HepG2 (cell line): ENCODE results near the gene ZNF384. TPM values are rescaled to one million over a fixed set of nuclear protein-coding genes. Genes with fewer than 3 reads are reported as not detected.

Experiments
- ASH2L ChIP-seq: fragments of 300-600, 200-600 bp; sonication (generic); IDR thresholded peaks from 2 replicates; pipeline ENCODE4 v1.7.0; 2017; ENCODE audit warnings: low read depth, mild to moderate bottlenecking, moderate library complexity, mixed read lengths, low read length; ENCODE audit not compliant: insufficient read length
- CBX5 ChIP-seq: sonication (generic); formaldehyde crosslinking; IDR thresholded peaks from 2 replicates; pipeline ENCODE4 v1.4.0; 2020; ENCODE audit warnings: missing genetic modification reagents, borderline replicate concordance
- ETS1 ChIP-seq: sonication (generic); formaldehyde crosslinking; IDR thresholded peaks from 2 replicates; pipeline ENCODE4 v1.4.0; 2020; ENCODE audit warnings: missing genetic modification reagents
- HIC2 ChIP-seq: sonication (generic); formaldehyde crosslinking; IDR thresholded peaks from 2 replicates; pipeline ENCODE4 v1.9.0; 2022; ENCODE audit warnings: low read depth, missing genetic modification reagents
- KLF15 ChIP-seq: sonication (generic); formaldehyde crosslinking; IDR thresholded peaks from 2 replicates; pipeline ENCODE4 v1.8.1; 2023; ENCODE audit warnings: borderline replicate concordance, mild to moderate bottlenecking, inconsistent platforms, missing genetic modification reagents, mixed read lengths
- TARDBP ChIP-seq: sonication (generic); formaldehyde crosslinking; IDR thresholded peaks from 2 replicates; pipeline ENCODE4 v1.8.0; 2022; ENCODE audit warnings: mild to moderate bottlenecking, missing genetic modification reagents
- TGIF2 ChIP-seq: IDR thresholded peaks from 2 replicates; pipeline ENCODE4 v1.6.1; 2016; ENCODE audit warnings: control low read depth, missing compliant biosample characterization
- ZBTB3 ChIP-seq: sonication (generic); formaldehyde crosslinking; IDR thresholded peaks from 2 replicates; pipeline ENCODE4 v1.4.0; 2020; ENCODE audit warnings: low read depth, mild to moderate bottlenecking, moderate library complexity, missing genetic modification reagents, borderline replicate concordance
- polyA plus RNA-seq, 8 experiments: library from polyadenylated mRNA; depleted of rRNA in 3 of 8; stranded (reverse) in 7 of 8; unstranded in 1 of 8; fragments of >200 nt; fragmentation: Illumina TruSeq in 4 of 8; extraction: Trizol in 4 of 8; gene quantifications; 2 replicates each; pipeline versions ENCODE4 v1.2.1 to v1.2.3, GENCODE V29; 2011 to 2016; ENCODE audit warnings: low read depth in 4 of 8, missing spikeins in 1 of 8, mixed read lengths in 1 of 8; ENCODE audit not compliant: insufficient read depth in 1 of 8
- total RNA-seq, 5 experiments: library from RNA; depleted of rRNA; stranded (reverse); fragments of >200 nt; fragmentation: Illumina TruSeq; extraction: Trizol; gene quantifications; 2 replicates each; pipeline ENCODE4 v1.2.3, GENCODE V29; 2016; ENCODE audit warnings: low read depth in 1 of 5
- TF ChIP-seq, protein P1 (sequence below): sonication (generic); formaldehyde crosslinking; IDR thresholded peaks from 2 replicates; pipeline ENCODE4 v1.4.0; 2020; ENCODE audit warnings: missing genetic modification reagents, borderline replicate concordance
- TF ChIP-seq, protein P2 (sequence below): sonication (generic); formaldehyde crosslinking; IDR thresholded peaks from 2 replicates; pipeline ENCODE4 v1.4.0; 2020; ENCODE audit warnings: missing genetic modification reagents

ZNF384 gene
- total and polyA plus RNA-seq, 2 of the 13 experiments (the other 11 are each of a cell fraction or from before 2014, with no cell fraction given): 23.6 to 55.3 TPM

DNA sequence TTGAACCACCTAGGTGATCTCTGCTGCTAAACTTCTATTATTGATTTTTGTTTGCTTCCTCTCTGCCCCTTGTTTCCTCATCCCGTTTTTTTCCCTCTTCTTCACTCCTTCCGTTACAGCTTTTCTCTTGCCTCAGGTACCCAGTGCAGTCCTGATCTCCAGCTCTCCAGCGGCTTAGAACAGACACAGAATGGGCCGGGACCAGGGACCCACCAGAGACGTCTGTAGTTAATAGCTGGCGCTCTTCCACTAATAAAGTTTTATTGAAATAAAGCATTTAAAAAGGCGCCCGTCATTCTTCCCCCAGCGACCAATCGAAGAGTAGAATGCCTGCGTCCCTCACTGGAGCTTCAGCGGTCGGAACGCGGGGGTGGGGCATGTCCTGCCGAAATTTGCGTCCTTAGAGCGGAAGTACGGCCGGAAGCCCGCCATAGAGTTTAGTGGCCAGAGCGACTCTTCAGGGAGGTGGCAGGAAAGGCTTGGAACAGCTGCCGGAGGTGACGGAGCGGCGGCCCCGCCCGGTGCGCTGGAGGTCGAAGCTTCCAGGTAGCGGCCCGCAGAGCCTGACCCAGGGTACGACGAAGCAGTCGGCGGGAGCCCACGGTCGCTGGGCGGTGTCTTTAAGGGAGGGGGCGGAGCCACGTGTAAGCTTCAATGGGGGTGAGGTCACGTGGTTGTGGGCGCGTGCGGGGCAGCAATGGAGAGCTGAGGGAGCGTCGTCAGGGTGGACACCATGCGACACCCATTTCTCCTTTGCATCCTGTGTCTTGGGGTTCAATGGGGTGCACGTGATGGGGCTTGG lies 34.6 kb upstream of the ZNF384 start, which contains the start of gene COPS7A (continued):
- TF ChIP-seq TARDBP (peak; percentile 86; the same call in 1 of the 2 replicates), CBX5 (CRISPR knock-in tag) (peak; percentile 67; the same call in 1 of the 2 replicates), ETS1 (CRISPR knock-in tag) (peak; percentile 62; the same call in 1 of the 2 replicates), KLF15 (peak; percentile 95), ASH2L (peak; percentile 79), HIC2 (CRISPR knock-in tag) (no peak), TGIF2 (CRISPR knock-in tag) (0 out of 2 replicates have a peak, but pooled peaks have one; percentile 63), ZBTB3 (CRISPR knock-in tag) (no peak)
- TF ChIP-seq, protein P1, sequence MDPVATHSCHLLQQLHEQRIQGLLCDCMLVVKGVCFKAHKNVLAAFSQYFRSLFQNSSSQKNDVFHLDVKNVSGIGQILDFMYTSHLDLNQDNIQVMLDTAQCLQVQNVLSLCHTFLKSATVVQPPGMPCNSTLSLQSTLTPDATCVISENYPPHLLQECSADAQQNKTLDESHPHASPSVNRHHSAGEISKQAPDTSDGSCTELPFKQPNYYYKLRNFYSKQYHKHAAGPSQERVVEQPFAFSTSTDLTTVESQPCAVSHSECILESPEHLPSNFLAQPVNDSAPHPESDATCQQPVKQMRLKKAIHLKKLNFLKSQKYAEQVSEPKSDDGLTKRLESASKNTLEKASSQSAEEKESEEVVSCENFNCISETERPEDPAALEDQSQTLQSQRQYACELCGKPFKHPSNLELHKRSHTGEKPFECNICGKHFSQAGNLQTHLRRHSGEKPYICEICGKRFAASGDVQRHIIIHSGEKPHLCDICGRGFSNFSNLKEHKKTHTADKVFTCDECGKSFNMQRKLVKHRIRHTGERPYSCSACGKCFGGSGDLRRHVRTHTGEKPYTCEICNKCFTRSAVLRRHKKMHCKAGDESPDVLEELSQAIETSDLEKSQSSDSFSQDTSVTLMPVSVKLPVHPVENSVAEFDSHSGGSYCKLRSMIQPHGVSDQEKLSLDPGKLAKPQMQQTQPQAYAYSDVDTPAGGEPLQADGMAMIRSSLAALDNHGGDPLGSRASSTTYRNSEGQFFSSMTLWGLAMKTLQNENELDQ: 0 out of 2 replicates have a peak, but pooled peaks have one; percentile 30
- TF ChIP-seq, protein P2, sequence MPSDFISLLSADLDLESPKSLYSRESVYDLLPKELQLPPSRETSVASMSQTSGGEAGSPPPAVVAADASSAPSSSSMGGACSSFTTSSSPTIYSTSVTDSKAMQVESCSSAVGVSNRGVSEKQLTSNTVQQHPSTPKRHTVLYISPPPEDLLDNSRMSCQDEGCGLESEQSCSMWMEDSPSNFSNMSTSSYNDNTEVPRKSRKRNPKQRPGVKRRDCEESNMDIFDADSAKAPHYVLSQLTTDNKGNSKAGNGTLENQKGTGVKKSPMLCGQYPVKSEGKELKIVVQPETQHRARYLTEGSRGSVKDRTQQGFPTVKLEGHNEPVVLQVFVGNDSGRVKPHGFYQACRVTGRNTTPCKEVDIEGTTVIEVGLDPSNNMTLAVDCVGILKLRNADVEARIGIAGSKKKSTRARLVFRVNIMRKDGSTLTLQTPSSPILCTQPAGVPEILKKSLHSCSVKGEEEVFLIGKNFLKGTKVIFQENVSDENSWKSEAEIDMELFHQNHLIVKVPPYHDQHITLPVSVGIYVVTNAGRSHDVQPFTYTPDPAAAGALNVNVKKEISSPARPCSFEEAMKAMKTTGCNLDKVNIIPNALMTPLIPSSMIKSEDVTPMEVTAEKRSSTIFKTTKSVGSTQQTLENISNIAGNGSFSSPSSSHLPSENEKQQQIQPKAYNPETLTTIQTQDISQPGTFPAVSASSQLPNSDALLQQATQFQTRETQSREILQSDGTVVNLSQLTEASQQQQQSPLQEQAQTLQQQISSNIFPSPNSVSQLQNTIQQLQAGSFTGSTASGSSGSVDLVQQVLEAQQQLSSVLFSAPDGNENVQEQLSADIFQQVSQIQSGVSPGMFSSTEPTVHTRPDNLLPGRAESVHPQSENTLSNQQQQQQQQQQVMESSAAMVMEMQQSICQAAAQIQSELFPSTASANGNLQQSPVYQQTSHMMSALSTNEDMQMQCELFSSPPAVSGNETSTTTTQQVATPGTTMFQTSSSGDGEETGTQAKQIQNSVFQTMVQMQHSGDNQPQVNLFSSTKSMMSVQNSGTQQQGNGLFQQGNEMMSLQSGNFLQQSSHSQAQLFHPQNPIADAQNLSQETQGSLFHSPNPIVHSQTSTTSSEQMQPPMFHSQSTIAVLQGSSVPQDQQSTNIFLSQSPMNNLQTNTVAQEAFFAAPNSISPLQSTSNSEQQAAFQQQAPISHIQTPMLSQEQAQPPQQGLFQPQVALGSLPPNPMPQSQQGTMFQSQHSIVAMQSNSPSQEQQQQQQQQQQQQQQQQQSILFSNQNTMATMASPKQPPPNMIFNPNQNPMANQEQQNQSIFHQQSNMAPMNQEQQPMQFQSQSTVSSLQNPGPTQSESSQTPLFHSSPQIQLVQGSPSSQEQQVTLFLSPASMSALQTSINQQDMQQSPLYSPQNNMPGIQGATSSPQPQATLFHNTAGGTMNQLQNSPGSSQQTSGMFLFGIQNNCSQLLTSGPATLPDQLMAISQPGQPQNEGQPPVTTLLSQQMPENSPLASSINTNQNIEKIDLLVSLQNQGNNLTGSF (CRISPR knock-in tag): peak; percentile 86
